ENCODE data around the gene CD248.
A peak's percentile ranks its signal among the peaks of the same experiment; 100 is the strongest.
"Not testable (repeated sequence)": the region's sequence is repeated elsewhere in the genome, so short reads cannot be mapped to it uniquely, and the experiment has no call there.

Gene CD248

GRCh38 chr11:66311965-66312548 is 4.8 kb downstream of the CD248 start:
- peak; percentile 94 for DNase-seq

GRCh38 chr11:66311470-66311964 is 5.3 kb downstream of the CD248 start:
- DNase-seq = no peak

GRCh38 chr11:66310803-66311440 is 5.9 kb downstream of the CD248 start:
- not testable (repeated sequence) for DNase-seq

- no peak for DNase-seq
These were observed 6.5 kb downstream of the CD248 start for GRCh38 chr11:66310324-66310723.

DNA sequence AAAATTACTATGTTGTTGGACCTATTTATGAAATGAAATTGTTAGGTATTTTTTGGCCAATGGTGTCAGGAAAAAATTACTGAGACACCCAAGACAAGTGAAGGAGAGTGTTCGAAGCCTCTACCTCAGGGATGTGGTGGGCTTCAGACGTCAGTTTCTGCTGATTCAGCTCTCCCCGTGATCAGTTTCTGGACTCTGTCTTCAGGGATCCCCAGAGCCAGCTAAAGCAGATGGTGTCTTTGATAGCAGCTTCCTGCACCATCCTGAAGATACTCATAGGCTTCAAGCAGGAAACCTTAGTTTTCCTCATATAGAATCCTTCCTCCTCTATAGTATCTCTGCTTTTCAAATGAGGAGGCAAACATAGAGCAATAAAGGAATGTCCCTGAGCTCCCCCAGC is 7.4 kb downstream of the CD248 start:
- DNase-seq = no peak

GRCh38 chr11:66302656-66303055 is 14.2 kb downstream of the CD248 start:
- DNase-seq = no peak

DNA sequence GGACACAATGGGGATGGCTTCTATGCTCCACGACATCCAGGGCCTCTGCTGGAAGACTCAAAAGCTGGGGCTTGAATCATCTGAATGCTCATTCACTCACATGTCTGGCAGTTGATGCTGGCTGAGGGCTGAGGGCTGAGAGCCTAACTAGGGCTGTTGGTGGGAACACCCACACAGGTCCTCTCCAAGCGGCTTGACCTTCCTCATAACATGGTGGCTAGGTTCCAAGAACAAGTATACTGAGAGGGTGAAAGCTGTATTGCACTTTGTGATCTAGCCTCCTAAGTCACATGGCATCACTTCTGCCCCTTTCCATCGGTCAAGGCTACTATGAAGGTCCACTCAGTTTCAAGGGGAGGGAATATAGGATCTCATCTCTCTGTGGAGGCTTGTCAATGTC is 17.7 kb downstream of the CD248 start:
- DNase-seq = no peak

DNA sequence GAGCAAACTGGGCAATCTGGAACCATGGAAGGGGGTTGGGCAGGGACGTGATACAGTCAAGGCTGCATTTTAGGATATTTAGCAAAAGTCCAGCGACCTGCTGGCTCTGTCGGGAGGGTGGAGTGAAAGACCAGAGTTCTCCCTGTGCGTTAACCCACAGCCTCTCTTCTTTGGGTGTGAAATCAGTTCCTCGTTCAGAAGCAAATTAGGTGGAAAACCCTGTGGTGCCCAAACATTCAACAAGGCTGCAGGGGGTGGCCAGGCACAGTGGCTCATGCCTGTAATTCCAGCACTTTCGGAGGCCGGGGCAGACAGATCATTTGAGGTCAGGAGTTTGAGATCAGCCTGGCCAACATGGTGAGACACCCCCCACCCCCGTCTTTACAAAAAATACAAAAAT is 19.2 kb downstream of the CD248 start:
- no peak for DNase-seq

GRCh38 chr11:66294626-66295620 is 21.9 kb downstream of the CD248 start:
- no peak for DNase-seq

DNA sequence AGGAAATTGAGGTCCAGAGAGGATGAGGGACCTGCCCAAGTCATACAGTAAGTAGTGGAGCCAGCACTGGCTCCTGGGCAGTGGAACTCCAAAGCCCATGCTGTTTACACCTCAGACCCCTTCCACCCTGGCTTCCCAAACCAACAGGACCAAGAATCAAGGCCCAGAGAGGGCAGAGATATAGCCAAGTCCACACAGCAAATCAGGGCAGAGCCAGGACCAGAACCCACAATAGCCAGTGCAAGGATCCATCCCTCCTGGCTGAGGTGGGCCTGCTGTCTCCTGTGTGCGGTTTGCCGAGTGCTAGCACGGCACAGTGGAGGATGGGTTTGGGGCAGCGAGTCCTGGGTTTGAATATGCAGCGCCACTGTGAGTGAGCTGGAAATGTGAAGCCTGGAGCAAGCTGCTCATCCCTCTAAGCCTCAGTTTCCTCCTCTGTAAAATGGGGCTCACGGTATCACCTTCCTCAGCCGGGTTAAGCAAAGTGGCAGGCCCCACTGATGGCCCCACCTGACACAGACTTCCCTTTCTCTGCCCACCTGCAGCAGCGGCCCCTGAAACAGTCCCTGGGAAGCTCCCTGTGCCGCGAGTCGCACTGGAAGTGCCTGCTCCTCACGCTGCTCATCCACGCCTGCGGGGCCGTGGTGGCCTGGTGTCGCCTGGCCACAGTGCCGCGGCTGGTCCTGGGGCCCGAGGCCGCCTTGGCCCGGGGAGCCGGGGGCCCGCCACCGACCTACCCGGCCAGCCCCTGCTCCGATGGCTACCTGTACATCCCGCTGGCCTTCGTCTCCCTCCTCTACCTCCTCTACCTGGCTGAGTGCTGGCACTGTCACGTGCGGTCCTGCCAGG is 22.8 kb downstream of the CD248 start:
- DNase-seq = no peak

DNA sequence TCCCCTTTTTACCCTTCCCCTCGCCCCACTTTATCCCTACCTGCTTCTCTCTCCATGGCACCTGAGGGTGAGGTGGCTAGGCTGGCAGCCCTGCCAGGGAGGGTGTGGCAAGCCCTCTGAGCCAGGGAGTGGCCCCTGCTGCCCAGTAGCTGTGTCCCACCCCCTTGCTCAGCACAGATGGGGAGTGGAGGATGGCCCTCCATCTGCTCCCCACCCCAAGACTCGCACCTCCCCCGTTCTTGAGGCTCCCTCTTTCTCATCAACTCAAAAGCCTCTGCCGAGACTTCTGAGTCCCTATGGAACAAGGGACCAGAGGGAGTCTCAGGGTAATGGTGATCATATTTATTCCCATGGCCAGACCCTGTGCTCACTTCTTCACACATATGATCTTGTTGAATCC is 23.5 kb downstream of the CD248 start:
- no peak for DNase-seq

- no peak for DNase-seq
These were observed 24.1 kb downstream of the CD248 start for GRCh38 chr11:66292543-66293332.

GRCh38 chr11:66291706-66292542 is 24.9 kb downstream of the CD248 start, which contains the start of gene TMEM151A:
TMEM151A (plus strand) TSS chr11:66291894; CDS start chr11:66292014, 120 bp downstream.
- peak in 1 of 2 experiments; percentile 13 for DNase-seq

DNA sequence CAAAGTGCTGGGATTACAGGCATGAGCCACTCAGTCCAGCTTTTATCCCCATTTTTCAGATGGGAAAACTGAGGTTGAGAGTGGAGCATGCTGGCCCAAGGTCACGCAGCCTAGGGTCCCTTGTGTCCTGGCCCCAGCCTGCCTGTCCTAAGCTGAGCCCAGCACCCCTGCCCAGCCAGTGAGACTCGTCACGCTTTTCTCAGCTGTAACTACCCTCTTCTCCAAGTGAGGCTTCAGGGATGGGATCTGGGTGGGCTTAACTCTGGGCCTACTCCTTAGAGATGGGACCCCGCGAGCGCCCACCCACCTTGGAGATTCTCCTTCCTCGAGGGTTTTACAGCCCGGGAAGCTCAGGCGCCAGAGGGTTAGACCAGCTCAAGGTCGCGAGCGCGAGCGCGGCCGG is 25.5 kb downstream of the CD248 start:
- DNase-seq = no peak

- DNase-seq = no peak
These were observed 26.6 kb downstream of the CD248 start for GRCh38 chr11:66290330-66290621.

GRCh38 chr11:66289548-66290329 is 27.1 kb downstream of the CD248 start:
- peak; percentile 72 to 76 for DNase-seq

DNA sequence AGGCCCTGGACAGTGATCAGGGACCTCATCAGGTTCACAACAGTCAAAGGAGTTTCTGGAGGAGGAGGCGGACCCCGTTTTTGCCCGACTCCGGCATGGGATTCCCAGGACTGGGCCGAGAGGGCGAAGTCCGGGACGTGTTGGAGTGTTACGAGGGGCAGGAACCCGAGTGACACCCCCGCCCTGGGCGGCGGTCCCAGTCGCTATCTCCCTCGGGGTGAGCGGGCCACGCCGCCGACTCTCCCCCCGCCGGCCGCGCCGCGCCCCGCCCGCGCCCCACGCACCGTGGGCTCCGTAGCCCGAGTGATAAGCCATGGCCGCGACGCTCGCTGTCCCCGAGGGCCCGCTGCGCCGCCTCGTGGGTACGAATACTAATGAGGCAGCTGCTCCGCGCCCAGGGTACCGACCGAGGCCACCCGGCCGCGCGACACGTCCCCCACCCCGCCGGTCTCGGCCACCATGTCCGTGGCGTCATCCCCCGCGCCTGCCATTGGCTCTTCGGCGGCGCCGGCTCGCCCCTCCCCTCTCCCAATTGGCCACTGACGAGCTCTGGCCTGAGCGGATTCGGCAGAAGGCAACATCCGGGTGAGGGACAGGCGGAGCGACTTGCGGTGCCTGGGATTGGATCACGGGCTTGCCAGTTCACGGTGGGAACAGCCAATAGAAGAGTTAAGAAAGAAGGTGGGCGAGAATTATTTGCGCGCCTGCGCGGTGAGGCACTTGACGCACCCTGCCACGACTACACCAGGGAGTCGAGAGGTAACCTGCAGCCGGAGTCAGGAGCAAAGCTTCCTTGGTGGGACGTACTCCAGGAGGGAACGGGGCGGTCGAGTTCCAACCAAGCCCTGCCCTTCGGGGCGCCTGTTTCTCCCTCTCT is 27.9 kb downstream of the CD248 start, which contains the start of gene YIF1A:
Gene YIF1A, minus strand, starts transcription at position 473 of the 877 bp plus-strand sequence. Its CDS starts 158 bp downstream, at position 315.
- DNase-seq = peak; percentile 97 to 98

DNA sequence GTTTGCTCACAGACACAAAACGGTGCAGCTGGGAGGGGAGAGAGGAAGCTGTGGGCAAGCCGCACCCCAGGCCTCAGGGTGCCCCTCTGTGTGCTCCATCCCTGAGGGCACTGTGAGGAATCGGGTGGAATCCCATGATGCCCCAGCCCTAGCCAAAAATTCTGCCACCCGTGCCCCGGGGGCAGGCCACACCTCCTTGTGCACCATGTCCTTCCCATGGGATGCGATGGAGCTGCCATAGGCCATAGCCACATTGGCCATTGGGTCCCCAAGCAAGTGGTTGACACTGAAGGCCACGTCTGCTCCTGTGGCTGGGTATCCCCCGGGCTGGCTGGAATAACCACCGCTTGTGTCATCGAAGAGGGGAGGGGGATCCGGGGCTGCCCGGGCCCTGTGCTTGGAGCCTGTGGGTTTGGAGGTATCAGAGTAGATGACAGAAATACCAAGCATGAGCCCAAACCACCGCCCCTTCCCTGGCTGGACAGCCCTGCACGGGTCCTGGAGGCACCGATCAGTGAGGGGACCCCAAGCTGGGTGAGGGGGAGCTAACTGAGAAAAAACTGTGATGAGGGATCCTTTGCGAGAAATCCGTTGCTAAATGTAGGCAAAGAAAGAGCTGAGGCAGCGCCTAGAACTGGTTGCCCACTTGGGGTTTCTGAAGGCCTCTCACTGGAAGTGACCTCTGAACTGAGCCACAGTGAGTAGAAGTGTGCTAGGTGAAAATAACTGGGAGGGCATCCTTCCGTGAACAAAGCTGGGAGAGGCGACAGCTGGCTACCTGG is 28.8 kb downstream of the CD248 start:
- DNase-seq = no peak

Data from activated CD4-positive, alpha-beta T cell treated with anti-CD3 and anti-CD28 coated beads, Interleukin-2, amount 50 U/mL, for 4 hours (primary cell).